GM21723 (cell line): ENCODE data around the gene C12orf76.
A peak's percentile ranks its signal among the peaks of the same experiment; 100 is the strongest.

Experiments
- ATAC-seq: cut with Tn5 transposase; IDR thresholded peaks from one replicate; pipeline ENCODE4 v1.9.1; 2021; ENCODE audit warnings: mild to moderate bottlenecking, moderate library complexity; ENCODE audit not compliant: unreplicated experiment

C12orf76 gene

GRCh38 chr12:109996483-109996853 lies 51.9 kb downstream of the C12orf76 start:
- ATAC-seq, result no peak

- ATAC-seq, result peak; percentile 66
These were observed 52.4 kb downstream of the C12orf76 start, which contains the start of gene GIT2 for GRCh38 chr12:109995686-109996482. Gene GIT2, minus strand, starts transcription at chr12:109996368. Its CDS starts 144 bp downstream, at chr12:109996224.

- ATAC-seq, result no peak
These were observed 53.0 kb downstream of the C12orf76 start for GRCh38 chr12:109995361-109995685.

- no peak for ATAC-seq
These were observed 53.7 kb downstream of the C12orf76 start for GRCh38 chr12:109994401-109995175.

- ATAC-seq, result no peak
These were observed 55.2 kb downstream of the C12orf76 start for GRCh38 chr12:109993091-109993490.

- ATAC-seq, result no peak
These were observed 56.7 kb downstream of the C12orf76 start for GRCh38 chr12:109991586-109991985.
